HG03095 (cell line): Measurements from ENCODE around the gene PBX4.

Experiments
- ATAC-seq: cut with Tn5 transposase; IDR thresholded peaks from one replicate; pipeline ENCODE4 v1.9.1; 2021; ENCODE audit warnings: moderate library complexity; ENCODE audit not compliant: unreplicated experiment

Gene PBX4

DNA sequence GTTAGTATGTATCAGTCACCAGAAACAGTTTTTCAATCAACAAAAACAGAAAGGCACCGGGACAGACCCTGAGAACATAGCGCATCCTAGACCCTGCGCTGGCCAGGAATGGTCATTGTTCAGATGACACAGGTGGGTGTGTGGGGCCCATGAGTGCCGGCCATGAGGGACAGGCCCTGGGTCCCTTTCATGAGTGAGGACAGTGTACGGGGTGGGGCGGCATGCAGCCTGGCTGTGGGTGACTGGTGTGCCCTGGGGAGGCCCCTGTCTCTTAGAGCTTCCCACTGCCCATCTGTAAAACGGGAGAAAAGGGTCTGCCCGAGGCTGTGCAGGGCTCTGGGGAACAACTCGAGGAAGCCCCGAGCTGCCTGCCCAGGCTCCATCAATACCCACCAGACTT, 25.8 kb downstream of the PBX4 start:
- no peak for ATAC-seq

DNA sequence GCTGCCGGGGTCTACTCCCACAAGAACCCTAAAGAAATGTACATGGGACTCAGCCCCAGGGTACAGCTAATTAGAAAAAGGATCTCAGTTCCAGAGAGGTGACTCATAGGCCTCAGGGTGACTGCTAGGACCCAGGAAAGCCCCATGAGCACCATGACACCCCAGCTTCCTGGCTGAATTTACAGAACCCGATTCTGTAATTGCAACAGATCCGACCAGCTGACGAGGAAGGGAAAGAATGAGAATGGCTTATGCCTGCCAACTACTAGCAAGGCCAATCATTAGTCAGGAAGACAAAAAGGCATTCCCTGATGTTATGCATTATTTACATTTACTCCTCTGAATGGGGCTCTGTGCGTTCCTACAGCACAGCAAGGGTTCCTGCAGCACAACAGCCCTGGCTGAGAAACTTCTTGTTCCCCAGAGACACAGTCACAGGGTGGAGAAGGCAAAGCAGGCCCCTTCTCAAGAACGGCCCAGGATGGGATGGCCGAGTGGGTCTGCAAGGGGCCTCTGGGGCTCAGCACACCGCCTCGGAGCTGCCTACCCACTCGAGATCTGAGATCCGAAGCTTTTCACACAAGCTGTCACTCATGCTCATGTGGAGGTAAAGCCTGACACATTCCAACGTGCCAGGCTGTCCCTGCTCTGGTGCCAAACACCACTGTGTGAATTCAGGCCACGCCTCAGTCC, 27.2 kb downstream of the PBX4 start:
- peak; percentile 54 for ATAC-seq

DNA sequence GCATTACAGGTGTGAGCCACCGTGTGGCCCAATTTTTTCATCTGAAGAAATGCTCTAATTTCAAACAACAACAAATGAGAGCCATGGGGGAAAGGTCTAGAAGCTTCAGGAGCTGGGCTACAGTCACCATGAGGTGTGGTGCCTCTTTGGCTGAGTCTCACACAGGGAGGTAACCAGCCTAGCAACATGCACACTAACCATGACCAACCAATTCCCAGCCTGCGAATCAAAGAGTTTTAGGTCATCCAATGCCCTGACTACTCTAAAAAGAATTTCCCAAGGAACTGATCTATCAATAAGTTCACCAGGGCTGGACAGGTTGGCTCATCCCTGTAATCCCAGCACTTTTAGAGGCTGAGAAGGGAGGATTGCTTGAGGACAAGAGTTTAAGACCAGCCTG, 29.9 kb downstream of the PBX4 start:
- ATAC-seq = no peak

DNA sequence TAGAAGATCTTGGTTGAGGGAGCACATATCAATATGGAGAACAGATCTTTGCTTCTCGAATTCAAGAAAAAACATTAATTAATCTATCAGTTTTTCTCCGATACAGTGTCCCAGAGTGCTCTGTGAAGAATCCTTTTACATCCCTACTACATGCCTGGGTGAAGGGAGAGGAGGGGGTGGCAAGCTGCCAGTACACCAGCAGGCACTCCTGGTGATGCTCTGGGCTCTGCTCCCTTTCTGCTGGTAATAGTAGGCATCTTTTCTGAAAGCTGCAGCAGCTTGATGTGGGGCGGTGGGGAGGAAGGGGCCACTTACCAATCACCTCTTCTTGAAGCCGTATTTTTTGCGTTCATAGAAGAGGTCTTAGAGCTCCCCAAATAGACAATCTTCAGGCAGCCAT, 30.7 kb downstream of the PBX4 start:
- no peak for ATAC-seq

DNA sequence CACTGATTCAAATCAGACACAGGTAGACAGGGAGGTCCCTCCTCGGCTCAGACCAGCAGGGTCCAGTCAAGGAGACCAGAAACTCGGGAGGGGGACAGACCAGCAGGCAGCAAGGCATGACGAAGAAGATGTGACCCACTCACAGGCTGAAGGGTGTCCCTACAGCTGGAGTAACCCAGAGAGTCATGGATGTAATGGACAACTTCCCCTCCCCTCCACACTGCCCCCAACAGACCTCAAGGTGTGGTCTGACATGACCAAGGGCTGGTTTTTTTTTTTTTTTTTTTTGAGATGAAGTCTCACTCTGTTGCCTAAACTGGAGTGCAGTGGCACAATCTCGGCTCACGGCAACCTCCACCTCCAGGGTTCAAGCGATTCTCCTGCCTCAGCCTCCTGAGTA, 34.1 kb downstream of the PBX4 start:
- no peak for ATAC-seq

DNA sequence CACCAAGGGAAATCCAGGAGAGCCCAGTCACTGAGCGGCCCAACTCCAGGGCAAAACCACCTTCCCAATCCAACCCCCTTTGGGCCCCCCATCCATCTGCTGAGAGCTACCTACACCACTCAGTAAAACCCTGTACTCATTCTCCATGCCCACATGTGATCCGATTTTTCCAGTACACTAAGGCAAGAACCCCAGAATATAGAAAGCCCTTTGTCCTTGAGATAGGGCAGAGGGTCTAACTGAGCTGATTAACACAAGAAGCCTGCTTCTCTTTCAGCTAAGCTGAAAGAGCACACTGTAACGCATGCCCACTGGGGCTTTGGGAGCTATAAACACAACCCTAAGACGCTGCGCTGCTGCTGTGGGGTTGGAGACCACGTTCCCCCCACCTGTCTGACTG, 36.0 kb downstream of the PBX4 start:
- ATAC-seq = no peak

DNA sequence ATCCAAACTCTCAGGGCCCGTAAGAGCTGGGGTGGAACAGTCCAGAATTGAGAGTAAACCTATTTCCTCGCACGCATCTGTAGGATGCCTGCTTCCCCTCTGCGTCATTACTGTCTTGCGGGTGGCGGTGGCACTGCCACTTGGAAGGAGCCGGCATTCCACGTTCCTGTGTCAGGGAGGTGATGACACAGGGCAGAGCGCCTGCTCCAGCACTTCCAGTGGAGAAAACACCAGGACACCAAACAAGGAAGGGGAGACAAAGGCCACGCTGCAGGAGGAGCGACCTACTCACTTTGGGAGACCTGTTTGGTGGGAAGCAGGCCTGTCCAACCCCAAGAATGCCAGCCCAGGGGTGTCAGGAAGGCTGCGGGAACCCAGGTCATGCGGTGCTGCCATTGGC, 37.1 kb downstream of the PBX4 start:
- no peak for ATAC-seq

DNA sequence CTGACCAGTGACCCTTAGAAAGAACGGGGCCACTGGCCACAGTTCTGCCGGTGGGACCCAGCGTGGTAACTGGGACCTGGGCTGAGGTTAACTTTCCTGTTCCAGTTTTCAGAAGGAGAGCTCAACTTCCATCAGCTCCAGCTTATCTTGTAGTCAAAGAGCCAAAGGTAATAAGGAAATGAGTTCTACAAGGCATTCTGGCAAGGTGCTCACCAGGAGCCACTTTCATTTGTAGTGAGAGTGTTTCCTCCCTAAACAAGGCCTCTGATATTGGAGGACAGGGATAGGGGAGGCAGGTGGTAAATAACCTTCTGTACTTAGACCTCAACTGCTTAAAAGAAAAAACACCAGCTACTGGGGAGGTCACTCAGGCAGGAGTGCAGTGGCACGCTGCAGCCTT, 38.1 kb downstream of the PBX4 start:
- no peak for ATAC-seq

DNA sequence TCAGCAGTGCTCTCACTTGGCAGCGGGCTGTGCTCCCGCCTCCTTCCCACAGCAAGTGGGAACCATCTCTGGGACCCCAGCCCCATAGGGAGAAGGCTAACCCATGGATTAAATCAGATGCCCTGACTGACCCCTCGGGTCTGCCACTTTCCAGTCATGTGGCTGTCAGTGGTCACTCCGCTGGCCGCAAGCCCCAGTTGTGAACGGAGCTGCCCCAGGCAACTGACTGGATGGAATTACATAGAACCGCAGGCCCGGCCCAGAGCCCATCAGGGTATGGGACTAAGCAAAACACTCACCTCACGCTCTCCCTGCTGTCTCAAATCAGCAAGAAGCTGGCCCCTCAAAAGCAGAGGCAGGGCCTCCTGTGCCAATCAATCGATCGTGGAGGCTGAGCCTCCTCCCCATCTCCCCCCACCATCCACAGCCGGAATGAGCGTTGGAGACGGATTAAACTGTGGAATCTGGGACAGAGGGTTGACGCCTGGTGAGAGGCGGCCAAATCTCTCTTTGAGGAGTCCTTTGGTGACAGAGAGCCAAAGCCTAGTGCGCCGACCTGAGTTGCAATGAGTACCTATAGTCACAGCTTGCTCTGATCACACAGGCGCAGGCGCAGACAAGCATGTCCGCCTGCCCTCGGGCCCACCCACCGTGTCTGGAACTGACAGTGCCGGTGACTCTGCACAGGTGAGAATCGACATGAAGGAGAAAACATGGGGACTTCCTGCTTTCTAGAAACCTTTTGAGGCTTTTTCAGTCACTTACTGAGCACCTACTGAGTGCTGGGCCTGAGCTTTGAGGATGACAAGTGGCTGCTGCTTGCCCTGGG, 38.7 kb downstream of the PBX4 start:
- no peak for ATAC-seq

DNA sequence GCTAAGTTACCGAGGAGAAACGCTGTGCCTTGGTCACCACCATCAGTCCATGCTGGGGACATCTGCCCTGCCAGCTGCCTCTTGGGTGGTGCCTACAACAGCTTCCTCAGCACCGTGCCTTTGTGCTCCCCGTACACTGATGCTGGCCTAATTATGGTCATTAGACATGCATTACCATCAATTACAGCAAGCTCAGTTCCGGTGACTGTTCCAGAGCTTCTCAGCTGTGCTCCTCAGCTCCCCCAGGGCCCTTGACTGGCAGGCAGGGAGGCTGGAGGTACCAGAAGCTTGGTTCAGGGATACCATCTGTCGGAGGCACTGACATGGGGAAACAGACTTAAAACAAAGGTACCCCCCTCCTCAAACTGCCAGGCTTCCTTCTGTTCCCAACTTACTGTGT, 40.2 kb downstream of the PBX4 start:
- ATAC-seq = no peak

DNA sequence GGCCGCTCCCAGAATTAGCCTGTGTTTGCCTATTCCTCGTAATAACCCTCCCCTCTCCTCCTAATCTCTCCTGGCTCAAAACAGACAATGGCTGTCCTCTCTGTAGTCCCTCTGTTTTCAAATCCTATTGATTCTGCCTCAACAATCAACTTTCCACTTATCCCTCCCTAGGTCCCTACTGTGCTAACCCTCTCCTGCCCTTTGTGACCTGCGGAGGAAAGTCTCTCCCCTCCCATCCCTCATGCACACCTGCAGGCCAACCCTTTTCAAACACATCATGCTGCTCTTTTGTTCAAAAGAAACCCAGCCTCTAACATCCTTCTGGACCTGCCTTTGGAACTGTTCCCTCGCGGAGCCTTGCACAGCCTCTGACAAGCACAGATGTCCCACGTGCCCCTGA, 43.1 kb downstream of the PBX4 start:
- ATAC-seq = no peak

DNA sequence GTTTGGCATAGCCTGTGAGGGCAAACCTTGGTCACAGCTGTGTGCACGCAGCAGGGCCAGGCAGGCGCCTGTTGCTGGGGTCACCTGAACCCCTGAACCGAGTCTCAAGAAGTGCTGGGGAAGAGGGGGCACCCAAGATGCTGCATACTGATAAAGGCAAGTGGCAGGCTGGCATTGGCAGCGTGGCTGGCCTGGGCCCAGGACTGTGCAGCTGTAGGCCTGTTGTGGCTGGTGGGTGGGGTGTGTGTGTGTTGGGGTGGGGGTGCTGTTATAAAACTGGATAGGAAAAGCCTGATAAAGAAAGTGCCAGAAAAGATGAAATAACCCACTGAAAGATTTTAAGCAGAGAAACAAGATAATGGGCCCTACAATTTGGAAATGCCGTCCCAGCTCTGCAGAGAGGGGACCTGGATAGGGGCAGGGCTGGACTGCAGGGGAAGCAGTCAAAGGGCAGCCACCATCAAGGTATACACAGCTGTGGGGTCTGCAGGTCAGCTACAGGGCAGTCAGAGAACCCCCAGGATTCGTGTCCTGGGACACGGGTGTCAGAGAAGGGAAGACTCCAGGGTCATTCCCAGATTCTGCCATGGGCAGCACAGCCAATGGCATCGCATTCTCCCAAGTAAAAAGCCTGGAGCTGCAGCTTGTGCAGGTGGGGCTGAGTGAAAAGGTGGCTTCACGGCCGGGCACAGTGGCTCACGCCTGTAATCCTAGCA, 47.3 kb downstream of the PBX4 start:
- ATAC-seq = no peak

DNA sequence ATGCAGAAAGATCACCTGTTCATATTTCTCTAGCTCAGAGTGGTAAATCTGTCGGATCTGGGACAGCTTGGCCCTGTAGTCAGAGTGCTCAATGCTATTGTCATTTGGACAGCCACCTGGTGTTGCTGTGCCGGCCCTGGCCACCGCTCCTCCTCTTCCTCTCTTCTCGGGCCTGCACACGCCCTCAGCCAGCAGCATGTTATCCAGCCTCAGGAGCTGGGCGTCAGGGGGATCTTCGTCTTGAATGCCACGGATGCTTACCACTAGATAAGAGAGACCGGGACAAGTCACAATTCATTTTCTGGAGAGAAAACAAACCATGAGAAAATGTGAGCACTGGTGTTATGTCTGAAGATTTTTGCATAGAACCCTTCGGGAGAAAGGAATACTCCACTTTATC, 47.9 kb downstream of the PBX4 start:
- no peak for ATAC-seq

DNA sequence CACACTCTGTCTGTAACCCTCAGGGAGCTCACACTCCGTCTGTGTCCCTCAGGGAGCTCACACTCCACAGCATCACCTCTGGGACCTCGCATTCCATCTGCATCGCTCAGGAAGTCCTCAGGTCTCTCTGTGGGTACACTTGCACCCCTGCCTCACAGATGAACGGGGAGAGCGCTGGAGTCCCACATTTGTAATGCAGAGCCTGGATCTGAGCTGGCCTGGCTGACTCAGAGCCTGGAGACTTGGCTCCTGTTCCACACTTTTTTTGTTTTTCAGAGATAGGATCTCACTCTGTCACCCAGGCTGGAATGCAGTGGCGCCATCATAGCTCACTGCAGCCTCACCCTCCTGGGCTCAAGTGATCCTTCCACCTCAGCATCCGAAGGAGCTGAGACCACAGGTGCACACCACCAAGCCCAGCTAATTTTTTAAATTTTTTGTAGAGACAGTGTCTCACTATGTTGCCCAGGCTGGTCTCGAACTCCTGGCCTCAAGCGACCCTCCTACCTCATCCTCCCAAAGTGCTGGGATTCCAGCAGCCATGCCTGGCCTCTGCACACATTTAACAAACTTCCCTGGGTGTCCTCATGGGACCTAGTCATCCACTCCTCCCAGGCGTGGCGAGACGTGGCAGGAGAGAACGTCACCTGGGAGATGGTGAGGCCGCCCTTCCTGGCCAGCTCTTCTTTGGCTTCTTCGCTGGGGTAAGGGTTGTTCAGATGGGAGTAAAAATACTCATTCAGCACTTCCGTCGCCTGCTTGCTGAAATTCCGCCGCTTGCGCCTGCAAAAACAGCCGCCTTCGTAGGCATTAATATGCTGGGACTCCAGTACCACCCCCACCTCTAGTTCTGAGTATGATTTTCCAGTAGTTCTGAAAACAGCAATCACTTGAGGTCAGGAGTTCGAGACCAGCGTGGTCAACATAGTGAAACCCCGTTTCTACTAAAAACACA, 49.4 kb downstream of the PBX4 start:
- ATAC-seq = no peak

DNA sequence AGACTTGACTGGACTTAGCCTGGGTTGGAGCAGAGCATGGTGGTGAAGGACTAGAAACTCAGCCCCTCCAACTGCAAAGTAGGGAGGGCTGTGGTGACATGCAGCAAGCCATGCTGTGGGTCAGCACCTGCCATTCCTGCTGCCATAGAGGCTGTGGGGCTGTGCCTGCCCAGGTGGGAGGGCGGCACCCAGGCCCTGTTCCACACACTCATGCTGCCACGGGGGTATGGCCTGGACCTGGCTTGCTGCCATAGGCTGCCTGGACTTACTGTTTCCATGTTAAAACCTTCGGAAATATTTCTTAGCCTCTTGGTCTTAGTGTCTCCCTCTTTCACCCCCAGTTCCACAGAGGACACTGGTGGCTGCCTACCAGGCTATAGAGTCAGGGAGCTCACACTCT, 51.1 kb downstream of the PBX4 start:
- ATAC-seq = no peak

DNA sequence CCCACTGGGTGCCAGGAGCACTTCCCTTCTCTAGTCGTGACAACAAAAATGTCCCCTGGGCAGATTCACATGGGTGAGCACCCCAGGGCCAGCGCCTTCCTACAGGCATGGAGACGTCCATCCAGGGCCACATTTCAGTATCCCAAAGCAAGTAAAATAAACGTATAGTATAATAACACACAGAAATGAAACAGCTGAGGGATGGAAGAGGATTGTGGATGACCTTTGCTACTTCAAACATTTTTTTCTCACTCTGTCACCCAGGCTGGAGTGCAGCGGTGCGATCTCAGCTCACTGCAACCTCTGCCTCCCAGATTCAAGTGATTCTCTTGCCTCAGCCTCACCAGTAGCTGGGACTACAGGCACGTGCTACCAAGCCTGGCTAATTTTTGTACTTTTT, 52.2 kb downstream of the PBX4 start:
- ATAC-seq = no peak

DNA sequence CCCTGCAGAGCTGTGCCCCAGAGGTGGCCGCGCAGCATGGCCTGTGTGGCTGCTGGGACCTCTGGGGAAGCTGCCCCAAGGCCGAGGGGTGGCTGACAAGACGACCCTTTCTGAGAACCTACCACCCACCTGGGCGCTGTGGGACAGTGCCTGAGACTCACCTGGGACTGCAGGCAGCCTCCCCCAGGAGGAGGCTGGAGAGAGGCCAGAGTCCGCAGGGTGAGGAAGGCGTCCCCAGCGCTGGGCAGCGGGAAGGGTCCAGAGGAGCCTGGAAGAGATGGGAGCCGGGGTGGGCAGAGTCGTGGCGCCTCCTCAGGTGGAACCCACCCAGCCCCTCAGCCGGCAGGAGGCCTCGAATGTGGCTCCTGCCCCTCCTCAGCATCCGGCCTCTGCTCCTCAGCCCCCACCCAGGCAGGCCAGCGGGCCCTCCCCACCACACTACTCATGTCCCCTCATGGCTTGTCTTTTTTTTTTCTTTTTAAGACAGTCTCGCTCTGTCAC, 55.1 kb downstream of the PBX4 start:
- ATAC-seq = no peak

DNA sequence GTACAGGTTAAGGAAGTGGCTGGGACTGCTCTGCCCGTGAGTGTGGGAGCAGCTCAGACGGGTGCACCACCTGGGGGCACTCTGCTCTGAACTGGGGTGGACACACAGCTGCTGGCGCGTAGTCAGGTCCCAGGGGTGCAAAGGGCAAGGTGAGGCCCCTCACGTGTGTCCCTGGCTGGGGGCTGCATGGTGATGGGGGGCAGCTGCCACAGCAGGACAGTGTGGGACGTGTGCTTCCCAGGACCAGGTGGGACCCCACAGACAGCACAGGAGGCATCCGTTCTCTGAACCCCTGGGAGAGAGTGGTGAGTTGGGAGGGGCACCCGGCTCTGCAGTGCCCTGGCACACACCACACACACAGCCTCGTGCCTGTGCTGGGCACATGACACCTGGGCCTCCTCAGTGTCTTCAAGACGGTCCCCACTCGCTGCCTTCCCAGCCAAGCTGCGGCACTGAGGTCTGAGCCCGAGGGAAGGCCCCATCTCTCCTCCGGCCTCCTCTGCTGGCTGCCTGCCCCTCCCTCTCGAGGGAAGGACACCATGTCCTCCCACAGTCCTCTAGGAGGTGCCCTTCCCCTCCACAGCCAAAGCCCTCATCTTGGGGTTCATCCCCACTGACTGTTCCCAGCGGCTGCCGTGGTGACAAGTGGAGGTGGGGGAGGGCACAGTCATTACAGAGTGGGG, 55.7 kb downstream of the PBX4 start:
- no peak for ATAC-seq

DNA sequence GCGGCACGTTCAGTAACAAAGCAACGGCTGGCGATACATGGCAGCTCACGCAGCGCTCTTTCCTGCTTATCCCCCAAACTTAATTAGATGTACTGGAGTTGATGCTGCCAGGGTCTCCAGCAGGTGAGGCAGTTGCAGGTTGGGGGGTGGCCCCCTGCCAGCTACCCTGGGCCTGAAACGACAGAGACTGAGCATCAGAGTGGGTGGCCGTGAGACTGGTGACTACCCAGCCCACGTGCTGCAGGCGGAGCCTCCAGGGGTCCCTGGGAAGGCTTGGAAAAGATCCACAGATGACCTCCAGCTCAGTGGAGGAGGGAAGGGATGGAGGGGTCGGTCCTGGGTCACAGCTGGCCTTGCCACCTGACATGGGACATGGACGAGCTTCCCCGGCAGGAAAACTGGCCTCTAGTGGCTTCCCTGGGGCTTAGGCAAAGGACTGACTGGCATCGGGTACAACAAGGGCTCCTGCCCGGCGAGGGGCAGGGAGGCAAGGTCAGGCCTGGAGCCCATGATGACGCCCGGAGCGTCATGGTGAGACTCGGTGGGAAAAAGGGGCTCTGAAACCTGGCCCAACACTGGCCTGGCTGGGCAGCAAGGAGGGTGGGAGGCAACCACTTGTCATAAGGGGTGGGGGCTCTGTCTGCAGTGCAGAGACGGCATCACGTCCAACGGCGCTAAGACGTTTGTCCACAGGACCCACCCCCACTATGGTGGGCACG, 56.4 kb downstream of the PBX4 start:
- no peak for ATAC-seq
